Hematopoietic multipotent progenitor cell treated with erythropoietin and hydrocortisone succinate and interleukin-3 and kit ligand, for 4 days (in vitro differentiated cells): Measurements from ENCODE around the gene CENPP.

Experiments
- DNase-seq: peaks from one replicate; pipeline ENCODE4 v3.0.0-alpha.2; 2015

The CENPP gene

DNA sequence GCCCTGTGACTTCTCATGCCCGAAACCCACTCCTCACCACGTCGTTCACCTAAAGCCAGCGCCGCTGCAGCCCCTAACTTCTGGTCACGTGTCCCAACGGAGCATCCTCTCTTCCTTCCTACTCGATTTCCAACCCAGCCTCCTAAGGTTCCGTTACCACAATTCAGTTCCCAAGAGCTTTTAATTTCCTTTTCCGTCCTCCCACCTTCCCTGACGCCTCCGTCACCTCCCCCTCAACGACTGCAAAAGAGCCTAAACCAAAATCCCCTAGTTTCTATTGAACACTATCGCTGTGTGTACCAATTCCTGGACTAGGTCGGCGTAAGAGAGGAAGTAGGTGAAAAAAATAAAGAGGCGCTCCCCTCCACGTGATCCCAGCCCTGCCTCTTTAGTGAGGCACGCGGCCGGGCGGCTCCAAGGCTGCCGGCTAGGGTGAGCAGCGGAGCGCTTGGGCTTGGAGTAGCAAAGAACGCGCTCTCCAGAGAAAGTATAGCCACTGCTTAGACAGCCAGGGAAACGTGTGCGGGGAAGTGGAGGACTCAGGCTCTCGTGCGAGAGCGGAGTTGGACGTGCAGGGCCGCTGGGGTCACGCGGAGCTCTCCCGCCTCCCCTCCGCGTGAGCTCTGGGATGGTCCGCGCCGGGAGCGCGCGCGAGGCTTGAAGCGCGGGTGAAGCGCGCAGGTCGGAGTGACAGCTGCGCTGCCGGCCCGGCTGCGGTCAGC lies at the start of gene CENPP, which contains the start of gene NOL8:
CENPP (plus strand) TSS at position 685 of the 722 bp plus-strand sequence.
NOL8 (minus strand) TSS at position 82 of the 722 bp plus-strand sequence. CDS start 1,189 bp downstream, outside the sequence.
- DNase-seq: peak; percentile 96

DNA sequence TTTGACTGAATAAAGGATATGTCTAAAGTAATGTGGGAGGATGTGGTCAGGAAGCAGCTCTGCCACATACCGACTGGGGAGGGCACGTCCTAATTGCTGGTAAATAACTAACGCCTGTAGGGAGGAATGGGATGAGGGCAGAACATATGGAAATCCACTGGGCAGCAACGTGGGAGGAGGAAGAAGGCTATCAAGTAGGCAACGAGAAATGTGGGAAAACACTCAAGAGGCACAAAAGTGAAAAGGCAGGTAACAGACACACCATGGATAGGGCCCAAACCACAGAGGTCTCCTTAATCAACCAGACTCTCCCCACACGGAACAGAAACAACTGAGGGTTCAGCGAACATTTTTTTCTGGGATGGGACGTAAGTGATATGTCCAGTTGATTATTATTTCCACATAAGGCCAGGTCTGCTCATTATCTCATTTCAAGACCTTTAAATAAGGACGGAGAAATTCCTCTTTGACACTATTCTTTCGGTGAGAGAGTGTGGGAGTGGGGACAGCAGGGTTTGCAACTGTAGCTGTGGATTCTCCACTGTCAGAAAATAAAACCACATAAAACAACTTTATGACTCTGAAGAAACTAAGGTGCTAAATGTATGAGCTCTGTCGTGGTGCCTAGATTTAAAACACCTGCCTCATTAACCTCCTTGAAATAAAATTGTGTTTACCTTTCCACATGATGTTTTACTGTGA lies 49.3 kb upstream of the CENPP start:
- DNase-seq: peak; percentile 16

DNA sequence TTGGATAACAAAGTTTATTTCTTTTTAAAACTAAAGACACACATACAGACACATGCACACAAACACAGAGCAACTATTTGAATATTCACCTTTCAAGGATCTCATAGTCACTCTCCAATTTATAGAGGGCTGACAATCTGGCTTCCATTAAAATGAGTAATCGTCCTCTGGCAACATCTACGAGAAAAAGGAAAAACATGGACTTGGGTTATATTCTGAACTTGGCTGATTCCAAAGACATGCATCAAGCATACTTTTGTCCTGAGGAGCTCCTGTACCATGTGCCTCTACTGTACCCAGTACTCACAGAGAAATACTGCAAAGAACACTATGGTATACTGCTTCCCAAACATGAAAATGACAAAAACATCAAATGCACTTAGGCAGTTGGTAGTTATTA lies 47.6 kb upstream of the CENPP start:
- no peak for DNase-seq

DNA sequence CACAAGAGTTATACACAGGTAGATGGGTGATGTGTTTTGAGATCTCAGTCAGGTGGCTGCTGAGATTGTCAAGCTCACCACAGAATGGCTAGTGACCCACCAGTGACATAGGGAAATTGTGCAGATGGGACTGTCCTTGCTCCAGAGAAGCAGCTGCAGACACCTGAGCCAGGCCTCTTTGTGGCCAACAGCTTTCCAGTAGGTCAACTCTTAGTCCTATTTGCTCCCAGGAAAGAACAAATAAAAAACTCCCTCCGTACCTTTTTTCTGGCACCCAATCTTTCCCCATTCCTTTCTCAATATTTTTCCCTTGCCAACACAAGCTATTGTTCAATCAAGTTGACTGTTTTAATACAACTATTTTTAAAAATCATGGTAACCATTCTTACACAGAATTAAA lies 46.5 kb upstream of the CENPP start:
- no peak for DNase-seq

DNA sequence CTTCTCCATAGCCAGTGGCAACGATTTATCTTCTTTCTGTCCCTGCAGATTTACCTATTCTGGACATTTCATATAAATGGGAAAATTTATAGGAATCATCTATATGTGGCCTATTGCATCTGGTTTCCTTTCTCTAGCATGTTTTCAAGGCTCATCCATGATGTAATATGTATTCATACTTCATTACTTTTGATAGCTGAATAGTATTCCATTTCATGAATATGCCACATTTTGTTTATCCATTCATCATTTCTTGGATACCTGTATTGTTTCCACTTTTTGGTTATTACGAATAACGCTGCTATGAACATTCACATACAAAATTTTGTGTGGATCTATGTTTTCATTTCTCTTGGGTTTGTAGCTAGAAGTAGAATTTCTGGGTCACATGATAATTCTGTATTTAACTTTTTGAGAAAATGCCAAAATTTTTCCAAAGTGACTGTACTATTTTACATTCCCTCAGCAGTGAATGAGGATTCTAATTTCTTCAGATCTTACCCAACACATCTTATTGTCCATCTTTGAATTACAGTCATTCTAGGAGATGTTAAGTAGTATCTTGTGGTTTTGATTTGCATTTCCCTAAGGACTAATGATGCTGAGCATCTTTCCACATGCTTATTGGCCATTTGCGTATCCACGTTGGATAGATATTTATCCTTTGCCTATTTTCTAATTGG lies 35.9 kb upstream of the CENPP start:
- DNase-seq: no peak

DNA sequence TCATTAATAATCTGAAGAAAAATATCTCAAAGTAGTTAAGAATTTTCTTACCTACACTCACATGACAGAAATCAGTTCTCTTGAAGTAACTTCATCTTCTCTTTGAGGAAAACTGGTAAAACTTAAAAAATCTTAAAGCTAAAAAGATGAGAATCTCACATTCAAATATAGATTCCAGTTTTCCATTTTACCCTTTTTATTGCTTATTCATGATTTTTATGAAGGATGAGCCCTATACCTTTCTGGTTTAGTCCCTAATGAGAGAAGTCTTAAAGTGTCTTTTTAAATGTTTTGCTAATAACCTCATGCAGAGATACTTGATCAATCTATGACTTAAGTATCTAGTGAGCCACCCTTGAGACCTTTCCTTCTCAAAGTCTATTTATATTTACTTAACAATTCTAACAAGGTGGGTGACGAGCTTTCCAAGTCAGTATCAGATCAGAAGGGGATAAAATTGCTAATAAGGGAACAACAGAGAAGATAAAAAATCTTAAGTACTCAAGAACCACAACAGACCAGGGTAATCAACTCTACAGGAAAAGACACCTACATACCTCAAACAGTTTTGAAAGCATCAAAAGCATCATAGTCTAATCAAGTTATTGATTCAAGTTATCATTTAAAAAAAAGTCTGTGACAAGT lies 34.8 kb upstream of the CENPP start:
- DNase-seq: no peak

DNA sequence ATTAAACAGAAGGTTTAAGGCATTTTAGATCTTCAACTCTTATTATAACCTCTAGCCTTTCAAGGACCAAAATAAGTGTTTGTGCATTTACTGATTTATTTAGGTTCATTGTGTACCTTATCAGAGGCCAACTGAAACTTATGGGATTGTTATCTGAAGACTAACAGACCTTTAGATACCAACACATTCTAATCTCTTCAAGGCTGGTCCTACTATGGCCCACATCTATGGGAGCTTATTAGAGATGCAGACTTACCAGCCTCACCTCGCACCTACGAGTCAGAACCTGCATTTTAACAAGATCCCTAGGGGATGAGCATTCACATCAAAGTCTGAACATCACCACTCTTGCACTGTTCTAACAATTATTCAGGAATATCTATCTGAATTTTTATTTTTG lies 34.2 kb upstream of the CENPP start:
- DNase-seq: no peak

DNA sequence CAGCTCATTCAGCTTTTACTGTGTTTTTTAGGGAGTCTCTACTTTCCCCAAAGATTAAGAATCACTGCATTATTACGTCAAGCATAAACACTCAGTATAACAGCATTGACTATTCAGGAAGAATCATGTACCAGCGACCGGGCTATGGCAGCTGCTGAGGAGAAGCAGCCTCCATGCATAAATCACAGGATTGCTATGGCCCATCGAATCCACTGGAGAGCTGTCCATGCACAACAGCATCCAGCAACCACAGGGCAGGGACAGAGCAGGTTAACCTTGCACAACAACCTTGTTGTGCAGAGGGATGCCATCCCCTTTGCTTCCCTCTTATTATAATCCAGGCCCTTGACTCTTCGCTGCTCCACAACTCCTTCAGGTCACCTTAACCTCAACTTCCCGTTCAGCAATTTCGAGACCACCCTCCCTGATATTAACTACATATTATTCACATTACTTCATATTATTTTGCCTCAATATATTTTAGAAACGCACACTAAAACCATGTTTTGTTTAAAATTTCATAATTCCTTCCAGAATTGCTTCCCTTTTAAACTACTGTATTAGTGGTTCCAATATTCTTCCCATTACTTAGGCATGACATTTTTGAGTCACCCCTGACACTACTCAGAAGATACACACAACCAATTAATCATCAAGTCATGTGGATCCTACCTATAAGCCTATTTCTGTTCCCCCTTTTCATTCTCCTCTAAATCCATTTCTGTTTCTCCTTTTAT lies 33.2 kb upstream of the CENPP start:
- DNase-seq: peak; percentile 14

DNA sequence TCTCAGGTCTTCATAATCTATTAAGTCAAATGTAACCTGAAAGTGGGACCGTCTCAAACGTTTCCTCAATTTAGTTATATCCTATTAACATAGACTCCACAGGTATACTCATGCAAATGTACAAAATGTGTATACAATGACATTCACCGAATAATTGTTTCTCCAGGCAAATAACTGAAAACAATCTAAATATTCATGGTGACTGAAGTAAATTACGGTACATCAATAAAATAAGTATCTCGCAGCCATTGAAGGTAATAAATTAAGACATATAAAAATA lies 32.7 kb upstream of the CENPP start:
- no peak for DNase-seq

DNA sequence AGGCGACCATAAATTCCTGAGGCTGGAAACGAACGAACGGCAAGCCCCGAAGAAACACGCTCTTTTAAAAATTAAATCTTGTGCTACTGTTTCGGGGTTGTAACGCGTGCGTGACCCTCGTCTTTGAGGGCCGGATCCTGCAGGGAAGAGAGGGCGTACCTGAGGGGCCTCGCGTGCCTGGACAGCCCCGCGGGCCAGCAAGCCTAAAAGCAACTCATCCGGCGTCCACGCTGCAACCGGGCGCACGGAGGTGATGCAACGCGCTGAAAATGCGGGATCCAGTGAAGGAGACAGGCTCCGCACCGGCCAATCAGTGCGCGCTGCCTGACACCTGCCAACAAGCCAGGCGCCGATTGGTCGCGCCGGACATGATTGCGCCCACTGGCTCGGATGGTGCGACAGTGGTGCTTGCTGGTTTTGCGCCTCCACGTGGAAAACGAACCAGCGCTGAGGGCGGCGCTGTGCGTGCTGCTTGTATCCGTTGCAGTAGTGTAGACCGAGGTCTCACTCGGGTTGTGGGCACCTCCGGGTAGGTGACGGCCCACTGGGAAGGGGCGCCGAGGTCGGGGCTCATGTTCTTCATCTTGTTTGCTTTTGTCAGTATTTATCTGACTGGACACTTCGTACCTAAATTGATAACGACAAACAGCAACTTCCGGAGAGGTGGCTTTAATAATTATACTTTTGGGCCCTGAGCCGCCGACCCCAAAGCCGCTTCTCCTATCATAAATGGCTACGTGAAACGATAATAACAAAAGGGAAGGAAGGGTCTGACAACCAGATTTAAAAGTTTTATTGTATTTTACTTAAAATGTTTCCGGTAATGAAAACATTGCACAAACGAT lies 32.1 kb upstream of the CENPP start, which contains the start of gene IARS1:
IARS1 (minus strand) TSS at position 246 of the 845 bp plus-strand sequence. CDS start 4,278 bp downstream, outside the sequence.
- DNase-seq: peak; percentile 98

DNA sequence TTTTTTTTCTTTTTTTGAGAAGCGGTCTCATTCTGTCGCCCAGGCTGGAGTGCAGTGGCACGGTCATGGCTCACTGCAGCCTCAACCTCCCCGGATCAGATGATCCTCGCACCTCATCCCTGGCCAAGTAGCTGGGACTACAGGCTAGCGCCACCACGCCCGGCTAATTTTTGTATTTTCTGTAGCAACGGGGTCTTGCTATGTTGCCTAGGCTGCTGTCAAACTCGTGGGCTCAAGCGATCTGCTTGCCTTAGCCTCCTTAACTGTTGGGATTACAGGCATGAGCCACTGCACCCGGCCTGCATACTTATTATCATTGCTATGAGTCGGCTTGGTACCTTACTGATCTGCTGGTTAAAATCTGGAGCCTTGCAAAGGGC lies 31.5 kb upstream of the CENPP start:
- peak; percentile 61 for DNase-seq

DNA sequence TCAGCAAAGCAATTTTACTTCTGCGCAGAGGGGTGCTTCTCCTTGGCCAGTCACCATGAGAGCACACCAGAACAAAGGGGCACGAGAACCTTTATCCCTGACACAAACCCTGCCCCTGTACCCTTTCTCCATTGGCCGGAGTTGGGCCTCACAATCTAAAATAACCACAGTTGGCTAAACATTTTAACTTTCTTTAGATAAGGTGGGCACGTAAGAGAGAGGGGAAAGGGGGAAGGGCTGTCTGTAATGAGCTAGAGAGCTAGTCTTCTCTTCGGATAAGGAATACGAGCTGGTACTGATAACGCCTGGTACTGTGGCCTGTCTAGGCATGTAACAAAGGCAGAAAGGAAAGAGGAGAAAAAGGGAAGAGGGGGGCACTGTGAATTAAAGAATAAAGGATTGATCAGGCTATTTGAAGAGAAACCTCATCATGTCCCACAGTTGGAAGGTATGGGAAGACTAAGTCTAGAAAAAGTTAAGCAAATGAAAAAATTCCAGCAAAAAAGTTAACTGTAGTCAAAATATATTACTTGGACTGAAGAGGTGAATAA lies 30.4 kb upstream of the CENPP start:
- DNase-seq: peak; percentile 97

DNA sequence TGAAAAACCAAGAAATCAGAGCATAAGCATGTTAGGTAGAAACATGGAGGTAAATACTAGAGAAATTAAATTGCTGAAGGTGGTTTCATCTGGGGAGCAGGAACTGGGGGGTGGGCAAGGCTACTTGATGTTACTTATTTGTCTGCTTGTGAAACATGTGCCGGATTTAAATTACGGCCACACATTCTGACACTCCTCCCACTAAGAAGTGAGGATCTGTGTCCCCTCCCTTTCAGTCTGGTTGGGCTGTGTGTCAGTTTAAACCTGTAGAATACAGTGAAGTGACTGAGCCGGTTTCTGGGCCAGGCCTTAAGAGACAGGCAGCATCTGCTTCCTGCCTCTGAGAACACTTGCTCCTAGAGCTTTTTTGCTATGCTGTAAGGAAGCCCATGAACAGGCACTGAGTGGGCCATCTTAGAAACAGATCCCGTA lies 29.9 kb upstream of the CENPP start:
- DNase-seq: peak; percentile 94

DNA sequence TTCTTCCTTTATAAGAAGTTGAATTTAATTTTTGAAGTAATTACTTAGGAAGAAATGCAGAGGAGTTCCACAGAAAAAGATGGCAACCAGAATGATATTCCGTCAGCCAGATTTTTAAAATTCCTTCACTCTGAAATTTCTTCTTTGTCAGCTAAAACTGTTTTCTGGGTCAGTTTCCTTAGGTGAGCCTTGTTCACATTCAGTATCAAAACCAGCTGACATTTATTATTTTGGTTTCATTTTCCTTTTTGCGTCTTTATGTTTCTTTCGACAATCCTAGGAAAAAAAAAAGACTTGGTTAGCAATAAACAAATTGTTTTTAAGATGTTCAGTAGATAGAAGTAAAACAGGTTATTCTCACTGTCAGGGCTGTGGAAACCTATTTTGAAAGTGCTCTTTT lies 28.1 kb upstream of the CENPP start:
- DNase-seq: no peak

DNA sequence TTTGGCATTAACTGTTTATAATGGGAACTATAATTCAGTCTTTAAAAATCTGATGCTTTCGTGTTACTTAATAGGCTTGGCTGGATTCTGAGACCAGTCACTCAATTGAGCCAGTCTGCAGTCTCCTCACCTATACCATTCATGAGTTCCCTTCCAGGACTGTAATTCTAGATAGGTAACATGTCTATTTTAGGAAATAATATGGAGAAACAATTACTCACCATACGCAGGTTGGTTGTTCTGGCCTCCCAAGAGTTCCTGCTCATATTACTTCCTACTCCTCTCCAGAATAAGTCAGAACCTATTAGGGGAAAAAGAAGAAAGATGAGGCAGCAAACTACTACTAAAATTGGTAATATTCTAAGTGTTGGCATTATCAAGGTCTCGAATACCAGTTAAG lies 27.7 kb upstream of the CENPP start:
- DNase-seq: no peak

DNA sequence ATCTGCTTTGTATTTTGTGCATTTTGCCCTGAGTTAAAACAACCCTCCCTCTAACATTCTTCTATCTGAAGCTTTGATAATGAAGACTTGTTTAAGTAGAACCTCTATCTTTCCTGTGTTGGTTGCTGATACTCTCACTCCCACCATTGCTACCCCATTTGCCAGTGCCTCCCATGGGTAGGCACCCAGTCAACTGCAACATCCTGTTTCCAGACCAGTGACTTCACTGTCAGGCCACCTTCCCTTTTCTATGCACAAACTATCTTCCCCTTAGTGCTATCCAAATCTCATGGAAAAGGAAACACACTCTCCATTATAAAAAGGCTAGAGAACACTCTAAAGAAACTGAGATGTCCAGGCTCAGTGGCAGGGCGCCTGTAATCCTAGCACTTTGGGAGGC lies 26.6 kb upstream of the CENPP start:
- no peak for DNase-seq

DNA sequence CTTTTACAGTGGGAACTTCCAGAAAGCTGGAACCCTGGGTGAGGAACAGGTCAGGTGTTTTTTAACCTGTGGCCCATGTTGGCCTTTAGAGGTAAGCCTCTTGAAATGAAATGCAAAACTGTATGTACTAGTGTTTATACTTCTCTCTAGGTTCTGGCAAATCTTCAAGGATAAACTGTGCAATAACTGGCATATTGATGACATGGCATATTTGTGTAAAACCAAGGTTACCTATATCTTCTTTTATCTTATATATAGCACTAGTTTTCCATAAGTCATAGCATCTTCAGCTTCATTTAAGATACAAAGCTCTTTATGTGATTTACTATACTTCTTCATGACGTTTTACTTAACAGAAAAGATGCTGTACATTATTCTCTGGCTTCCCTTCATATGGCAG lies 24.8 kb upstream of the CENPP start:
- DNase-seq: no peak

DNA sequence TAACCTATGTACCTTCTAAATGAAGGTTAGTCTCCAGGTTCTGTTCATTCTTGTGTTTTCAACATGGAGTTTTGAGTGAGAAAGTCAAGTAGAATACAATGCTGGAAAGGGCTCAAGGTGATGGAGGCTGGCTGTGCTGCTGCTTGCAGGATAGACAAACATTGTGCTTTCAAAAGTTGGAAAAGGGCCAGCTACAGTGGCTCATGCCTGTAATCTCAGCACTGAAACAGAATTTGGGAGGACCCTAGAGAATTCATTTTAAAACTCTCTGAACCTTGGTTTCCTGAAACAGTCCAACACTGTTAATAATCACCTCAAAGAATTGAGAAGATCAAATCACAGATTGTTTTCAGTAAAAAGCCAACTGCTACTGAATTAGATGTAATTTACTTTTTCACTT lies 16.9 kb upstream of the CENPP start:
- DNase-seq: no peak

DNA sequence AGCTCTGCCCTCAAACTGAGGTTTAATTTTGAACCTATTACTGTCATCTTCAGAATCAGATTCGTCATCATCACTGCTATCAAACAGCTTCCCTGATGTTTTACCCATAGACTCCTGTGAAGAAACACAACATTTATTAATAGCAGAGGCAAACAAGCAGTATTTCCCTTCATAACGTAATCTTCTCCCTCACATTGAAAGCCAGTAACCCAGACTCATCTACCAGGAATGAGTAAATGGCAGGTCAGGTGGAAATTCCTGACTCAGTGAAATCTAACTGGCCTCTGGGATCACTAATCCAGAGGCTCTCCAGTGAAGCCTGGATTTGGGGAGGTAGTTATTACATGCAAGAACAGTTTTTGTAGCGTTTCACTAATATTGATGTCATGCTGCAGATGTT lies 15.2 kb upstream of the CENPP start:
- no peak for DNase-seq

DNA sequence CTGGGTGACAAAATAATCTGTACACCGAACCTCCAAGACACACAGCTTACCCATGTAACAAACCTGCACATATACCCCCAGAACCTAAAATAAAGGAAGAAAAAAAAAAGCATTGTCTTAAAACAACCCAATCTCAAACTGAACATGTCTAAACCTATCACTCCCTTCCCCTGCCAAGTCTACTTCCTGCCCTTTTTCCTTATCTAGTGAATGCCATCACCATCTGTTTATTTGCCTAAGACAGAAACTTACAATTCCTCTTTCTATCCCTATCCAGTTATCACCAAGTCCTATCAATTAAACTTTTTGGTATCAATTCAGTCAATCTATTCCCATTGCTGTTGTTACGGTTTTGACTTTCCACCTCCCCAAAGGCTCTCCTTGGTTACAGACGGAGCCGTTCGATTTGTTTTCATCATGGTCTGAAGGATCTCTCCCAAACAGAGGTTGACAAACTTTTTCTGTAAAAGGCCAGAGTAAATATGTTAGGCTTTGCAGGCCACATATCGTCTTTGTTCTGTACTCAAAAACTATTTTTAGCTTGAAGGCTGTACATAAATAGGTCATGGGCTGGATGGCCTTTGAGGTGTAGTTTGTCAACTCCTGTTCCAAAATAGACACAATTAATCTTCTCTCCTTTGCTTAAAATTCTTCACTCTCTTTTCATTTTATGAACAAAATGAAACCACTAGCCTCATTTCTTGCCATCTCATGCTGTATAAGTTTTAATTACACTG lies 12.7 kb upstream of the CENPP start:
- DNase-seq: peak; percentile 72

DNA sequence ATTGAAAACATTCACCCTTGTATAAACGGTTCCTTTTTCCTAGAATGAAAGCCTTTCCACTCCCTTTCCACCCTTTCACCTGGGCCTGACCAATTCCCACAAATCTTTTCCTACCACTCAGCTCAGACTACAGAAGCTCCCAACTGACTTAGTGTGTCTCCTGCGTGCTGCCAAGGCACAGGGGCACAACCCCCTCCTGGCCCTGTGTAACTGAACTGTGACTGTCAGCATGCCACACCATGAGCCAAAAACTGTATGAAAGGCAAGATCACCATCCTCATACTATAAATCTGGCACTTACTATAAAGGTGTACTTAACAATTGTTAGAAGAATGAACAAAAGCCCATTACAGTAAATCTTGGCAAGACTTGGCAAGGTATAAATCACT lies 12.1 kb upstream of the CENPP start:
- no peak for DNase-seq
